IMR-90 (cell line): ENCODE results near the gene N4BP2L1. TPM values are rescaled to one million over a fixed set of nuclear protein-coding genes. Genes with fewer than 3 reads are reported as not detected.

Source experiments
- ATAC-seq: fragments of 200-7000 bp; cut with Tn5 transposase; 2 replicates; pipeline ENCODE4 v1.9.1; 2020; ENCODE audit warnings: low read depth, mild to moderate bottlenecking, moderate library complexity
- BruUV-seq: library from RNA; stranded (reverse); fragments of 400-500 nt; replicated peaks from 2 replicates; lab custom pipeline; 2021; lab: Mats Ljungman, UMichigan
- CTCF ChIA-PET: fragments of 300-600 bp; formaldehyde crosslinking; extraction: SDS; loops from one replicate; lab custom pipeline; 2021; ENCODE audit warnings: antibody characterized with exemption; lab: Yijun Ruan, JAX
- POLR2A ChIA-PET: fragments of 300-600 bp; sonication (Branson Sonifier 250); formaldehyde crosslinking; loops from one replicate; lab custom pipeline; 2022; ENCODE audit warnings: antibody characterized with exemption; ENCODE audit not compliant: unreplicated experiment; lab: Charles Lee
- DNase-seq: peaks from one replicate; pipeline ENCODE4 v3.0.0; 2013
- H2AFZ ChIP-seq: replicated peaks from 2 replicates; pipeline ENCODE3; 2013; ENCODE audit warnings: low read length, mild to moderate bottlenecking; ENCODE audit not compliant: poor library complexity
- H2AK5ac ChIP-seq: 2 replicates; pipeline ENCODE4 v1.6.1; 2013; ENCODE audit warnings: low read depth, low read length, inconsistent platforms
- H2AK9ac ChIP-seq: replicated peaks from 2 replicates; pipeline ENCODE3; 2013; ENCODE audit warnings: mild to moderate bottlenecking, low read depth, low read length, moderate library complexity; ENCODE audit not compliant: poor library complexity
- H2BK120ac ChIP-seq: 2 replicates; pipeline ENCODE4 v1.6.1; 2013; ENCODE audit warnings: low read depth, low read length, inconsistent platforms
- H2BK15ac ChIP-seq: 3 replicates; pipeline ENCODE4 v1.6.1; 2013; ENCODE audit warnings: low read depth, low read length, inconsistent platforms
- H2BK20ac ChIP-seq: 2 replicates; pipeline ENCODE4 v1.6.1; 2013; ENCODE audit warnings: low read depth, mild to moderate bottlenecking, inconsistent platforms, low read length, moderate library complexity
- H2BK5ac ChIP-seq: 2 replicates; pipeline ENCODE4 v1.6.1; 2013; ENCODE audit warnings: mild to moderate bottlenecking, low read depth, low read length, inconsistent platforms; ENCODE audit not compliant: poor library complexity, severe bottlenecking
- H3K14ac ChIP-seq: replicated peaks from 2 replicates; pipeline ENCODE4 v1.6.1; 2013; ENCODE audit warnings: low read depth, low read length, inconsistent platforms
- H3K18ac ChIP-seq: 2 replicates; pipeline ENCODE4 v1.6.1; 2013; ENCODE audit warnings: low read depth, low read length, control low read depth
- H3K23ac ChIP-seq: 2 replicates; pipeline ENCODE4 v1.6.1; 2013; ENCODE audit warnings: low read depth, low read length, inconsistent platforms
- H3K27ac ChIP-seq: 2 replicates; pipeline ENCODE4 v1.5.1; 2013; ENCODE audit warnings: mild to moderate bottlenecking, control low read depth, low read length; ENCODE audit not compliant: insufficient read depth
- H3K27me3 ChIP-seq: 2 replicates; pipeline ENCODE4 v1.6.1; 2013; ENCODE audit warnings: low read length; ENCODE audit not compliant: control insufficient read depth, insufficient read depth
- H3K36me3 ChIP-seq: 2 replicates; pipeline ENCODE4 v1.6.1; 2013; ENCODE audit warnings: low read length, mixed read lengths; ENCODE audit not compliant: control insufficient read depth, insufficient read depth
- H3K4ac ChIP-seq: 2 replicates; pipeline ENCODE4 v1.6.1; 2013; ENCODE audit warnings: low read depth, low read length, inconsistent platforms
- H3K4me1 ChIP-seq: 2 replicates; pipeline ENCODE4 v1.6.1; 2013; ENCODE audit warnings: low read length, mixed read lengths; ENCODE audit not compliant: control insufficient read depth, insufficient read depth
- H3K4me2 ChIP-seq: 2 replicates; pipeline ENCODE4 v1.6.1; 2013; ENCODE audit warnings: low read depth, mild to moderate bottlenecking, control low read depth, low read length, moderate library complexity
- H3K4me3 ChIP-seq: 2 replicates; pipeline ENCODE4 v1.5.1; 2013; ENCODE audit warnings: low read depth, mild to moderate bottlenecking, control low read depth, low read length, moderate library complexity; ENCODE audit not compliant: insufficient read depth
- H3K56ac ChIP-seq: 2 replicates; pipeline ENCODE4 v1.6.1; 2013; ENCODE audit warnings: low read length, inconsistent platforms; ENCODE audit not compliant: insufficient read depth; ENCODE audit errors: extremely low read depth
- H3K79me1 ChIP-seq, 2 experiments: 2 replicates each; pipeline ENCODE4 v1.6.1; 2013; ENCODE audit warnings: low read length in 2 of 2, inconsistent platforms in 1 of 2, low read depth in 1 of 2
- H3K9ac ChIP-seq: 2 replicates; pipeline ENCODE4 v1.6.1; 2013; ENCODE audit warnings: low read depth, low read length, control low read depth
- H3K9me1 ChIP-seq: 2 replicates; pipeline ENCODE4 v1.6.1; 2013; ENCODE audit warnings: low read length, inconsistent platforms; ENCODE audit not compliant: insufficient read depth
- H3K9me3 ChIP-seq: 2 replicates; pipeline ENCODE4 v1.6.1; 2013; ENCODE audit warnings: low read length; ENCODE audit not compliant: control insufficient read depth, insufficient read depth
- H4K20me1 ChIP-seq: 2 replicates; pipeline ENCODE4 v1.6.1; 2013; ENCODE audit warnings: low read length, inconsistent platforms; ENCODE audit not compliant: insufficient read depth
- H4K5ac ChIP-seq: 2 replicates; pipeline ENCODE4 v1.6.1; 2013; ENCODE audit warnings: mild to moderate bottlenecking, low read depth, low read length, control low read depth
- H4K8ac ChIP-seq, 2 experiments: 2 replicates each; pipeline ENCODE4 v1.6.1; 2013; ENCODE audit warnings: low read depth in 2 of 2, low read length in 2 of 2, control low read depth in 1 of 2, inconsistent platforms in 1 of 2
- H4K91ac ChIP-seq: 2 replicates; pipeline ENCODE4 v1.6.1; 2013; ENCODE audit warnings: low read depth, low read length, inconsistent platforms; ENCODE audit not compliant: insufficient read depth
- BHLHE40 ChIP-seq: fragments of 150-350 bp; IDR thresholded peaks from 2 replicates; pipeline ENCODE4 v1.6.1; 2016; ENCODE audit warnings: mild to moderate bottlenecking, low read depth, low read length
- CEBPB ChIP-seq: IDR thresholded peaks from 2 replicates; pipeline ENCODE4 v1.6.1; 2012; ENCODE audit warnings: low read depth, low read length, improper control_type of control experiment
- CHD1 ChIP-seq: IDR thresholded peaks from 2 replicates; pipeline ENCODE4 v1.6.1; 2012; ENCODE audit warnings: low read depth, low read length, improper control_type of control experiment
- CTCF ChIP-seq: conservative IDR thresholded peaks from 2 replicates; pipeline ENCODE4 v1.5.1; 2012; ENCODE audit warnings: mild to moderate bottlenecking, low read depth, low read length, improper control_type of control experiment
- FOS ChIP-seq: fragments of 150-350 bp; IDR thresholded peaks from 2 replicates; pipeline ENCODE4 v1.6.1; 2016; ENCODE audit warnings: low read depth, low read length
- MAFK ChIP-seq: IDR thresholded peaks from 2 replicates; pipeline ENCODE4 v1.6.1; 2012; ENCODE audit warnings: low read depth, low read length, improper control_type of control experiment
- MAZ ChIP-seq: IDR thresholded peaks from 2 replicates; pipeline ENCODE4 v1.6.1; 2012; ENCODE audit warnings: low read depth, mild to moderate bottlenecking, low read length, improper control_type of control experiment, moderate library complexity, borderline replicate concordance
- MXI1 ChIP-seq: IDR thresholded peaks from 2 replicates; pipeline ENCODE4 v1.6.1; 2012; ENCODE audit warnings: low read depth, mild to moderate bottlenecking, low read length, moderate library complexity, borderline replicate concordance
- NFE2L2 ChIP-seq: fragments of 150-350 bp; IDR thresholded peaks from 2 replicates; pipeline ENCODE4 v1.6.1; 2016; ENCODE audit warnings: low read depth, mild to moderate bottlenecking, low read length
- POLR2A ChIP-seq: IDR thresholded peaks from 2 replicates; pipeline ENCODE4 v1.6.1; 2012; ENCODE audit warnings: mild to moderate bottlenecking, low read depth, low read length
- RCOR1 ChIP-seq: IDR thresholded peaks from 2 replicates; pipeline ENCODE4 v1.6.1; 2012; ENCODE audit warnings: mild to moderate bottlenecking, low read length, improper control_type of control experiment; ENCODE audit not compliant: insufficient replicate concordance
- RFX5 ChIP-seq: IDR thresholded peaks from 2 replicates; pipeline ENCODE4 v1.8.0; 2012; ENCODE audit warnings: low read depth, mild to moderate bottlenecking, low read length, moderate library complexity
- SMC3 ChIP-seq: fragments of 150-350 bp; IDR thresholded peaks from 2 replicates; pipeline ENCODE4 v1.6.1; 2016; ENCODE audit warnings: low read depth, mild to moderate bottlenecking, antibody characterized with exemption, low read length, moderate library complexity
- USF2 ChIP-seq: fragments of 150-350 bp; IDR thresholded peaks from 2 replicates; pipeline ENCODE4 v1.6.1; 2017; ENCODE audit warnings: mild to moderate bottlenecking, antibody characterized with exemption, low read length, low read depth
- WGBS, 2 experiments: methylation state at CpG; one replicate each; pipeline versions ENCODE4 v1.1.5 to v1.1.7; 2013; ENCODE audit warnings: missing lambda C conversion rate in 2 of 2; ENCODE audit not compliant: insufficient read length in 1 of 2; ENCODE audit errors: extremely low coverage in 2 of 2; 5-methylcytosine and 5-hydroxymethylcytosine counted together
- dilution Hi-C: fragments of 300-500 bp; cut with HindIII; formaldehyde crosslinking; loops from one replicate; pipeline ENCODE4 v1.14.3; 2018; ENCODE audit warnings: low sequenced_read_pairs; ENCODE audit not compliant: unreplicated experiment
- in situ Hi-C: fragments of 300-500 bp; cut with MboI; formaldehyde crosslinking; loops from 3 replicates; pipeline ENCODE4 v1.14.3; 2019; ENCODE audit warnings: low sequenced_read_pairs, inconsistent platforms, mixed read lengths
- intact Hi-C: fragments of 100-400 bp; cut with micrococcal nuclease; formaldehyde crosslinking; loops from 2 replicates; pipeline ENCODE4 v1.10.0; 2022
- polyA plus RNA-seq, 3 experiments: library from polyadenylated mRNA; depleted of rRNA; stranded (reverse); fragments of >200 nt; gene quantifications; 2 replicates each; pipeline ENCODE4 v1.2.3, GENCODE V29; 2012; ENCODE audit warnings: low replicate concordance in 1 of 3
- total RNA-seq: library from RNA; depleted of rRNA; stranded (reverse); fragments of >200 nt; gene quantifications from 2 replicates; pipeline ENCODE4 v1.2.3, GENCODE V29; 2012
- TF ChIP-seq, protein P1 (sequence below): fragments of 150-350 bp; IDR thresholded peaks from 2 replicates; pipeline ENCODE4 v1.6.1; 2016; ENCODE audit warnings: low read depth, mild to moderate bottlenecking, low read length, moderate library complexity, borderline replicate concordance

Gene N4BP2L1
- total and polyA plus RNA-seq, 2 of the 4 experiments (the other 2 are of a cell fraction) = 0.18 to 0.46 TPM

- Histone ChIP-seq H4K5ac (no peak overlapping the region), H3K9me1 (no peaks in the 10 kb centered on the region), H3K18ac (no peak overlapping the region), H3K79me1 (no peaks in the 10 kb centered on the region; a peak in 1 of 4 replicates), H3K27ac (no peak overlapping the region), H2BK120ac (no peak overlapping the region), H2AK5ac (no peak overlapping the region), H3K9ac (no peak overlapping the region), H3K23ac (no peak overlapping the region), H3K4ac (no peak overlapping the region), H2BK20ac (no peak overlapping the region), H4K20me1 (no peaks in the 10 kb centered on the region), H3K4me1 (no peaks in the 10 kb centered on the region), H4K8ac (no peak overlapping the region), H3K9me3 (no peaks in the 10 kb centered on the region), H3K14ac (no peak overlapping the region), H3K27me3 (no peaks in the 10 kb centered on the region), H3K4me3 (no peak overlapping the region), H3K56ac (no peak overlapping the region), H2BK15ac (no peak overlapping the region), H2AFZ (no peak overlapping the region), H2AK9ac (no peak overlapping the region), H4K91ac (no peak overlapping the region), H3K36me3 (no peaks in the 10 kb centered on the region), H2BK5ac (no peak overlapping the region), H3K4me2 (no peak overlapping the region)
- POLR2A ChIA-PET = interaction anchor here (0.5 kb wide), 1 partner anchor 142 kb away, joined by 8 read pairs; no protein-coding TSS in a partner anchor
- no TSS peak for BruUV-seq
- dilution Hi-C loops = no loop called here
- intact Hi-C loops = no loop called here
- TF ChIP-seq USF2 (no peak), BHLHE40 (no peak), NFE2L2 (no peak), CEBPB (no peak), SMC3 (no peak), MAZ (no peak), MXI1 (no peak), MAFK (no peak), RFX5 (no peak), FOS (no peak), RCOR1 (no peak), CHD1 (no peak), CTCF (no peak), POLR2A (no peak)
- TF ChIP-seq, protein P1, sequence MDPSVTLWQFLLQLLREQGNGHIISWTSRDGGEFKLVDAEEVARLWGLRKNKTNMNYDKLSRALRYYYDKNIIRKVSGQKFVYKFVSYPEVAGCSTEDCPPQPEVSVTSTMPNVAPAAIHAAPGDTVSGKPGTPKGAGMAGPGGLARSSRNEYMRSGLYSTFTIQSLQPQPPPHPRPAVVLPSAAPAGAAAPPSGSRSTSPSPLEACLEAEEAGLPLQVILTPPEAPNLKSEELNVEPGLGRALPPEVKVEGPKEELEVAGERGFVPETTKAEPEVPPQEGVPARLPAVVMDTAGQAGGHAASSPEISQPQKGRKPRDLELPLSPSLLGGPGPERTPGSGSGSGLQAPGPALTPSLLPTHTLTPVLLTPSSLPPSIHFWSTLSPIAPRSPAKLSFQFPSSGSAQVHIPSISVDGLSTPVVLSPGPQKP = no peak
- CTCF ChIA-PET = no interaction called here
- 90% methylated on average over 2 of the region's 5 CpGs; no CpG with 5 or more reads in 1 of the 2 experiments for WGBS, 2 experiments
- in situ Hi-C loops = no loop called here
- no peak for ATAC-seq
- DNase-seq = no peak
These were observed 43.9 kb downstream of the N4BP2L1 start for GRCh38 chr13:32383836-32384618.
